PFSK-1 (cell line): ENCODE results near the gene TMEM131L.

ENCODE experiments used
- POLR2AphosphoS5 ChIP-seq: IDR thresholded peaks from 2 replicates; pipeline ENCODE4 v1.6.1; 2012; ENCODE audit warnings: low read depth, mild to moderate bottlenecking, control low read depth, low read length, moderate library complexity
- REST ChIP-seq, 2 experiments: IDR thresholded peaks; 2 replicates each; pipeline versions ENCODE4 v1.6.1 to v1.8.0; 2011 to 2012; ENCODE audit warnings: low read depth in 2 of 2, low read length in 2 of 2, control low read depth in 1 of 2, inconsistent platforms in 1 of 2, mild to moderate bottlenecking in 1 of 2, moderate library complexity in 1 of 2; ENCODE audit not compliant: insufficient read depth in 1 of 2
- TAF1 ChIP-seq: IDR thresholded peaks from 2 replicates; pipeline ENCODE4 v1.6.1; 2012; ENCODE audit warnings: low read length, control low read depth, borderline replicate concordance; ENCODE audit not compliant: insufficient read depth

- TF ChIP-seq POLR2AphosphoS5 (no peak), TAF1 (no peak), REST (IDR thresholded peaks at IDR 0.05; ENCODE audit: insufficient read depth in 1 of 2, low read depth in 2 of 2, low read length in 2 of 2) (no peak)
Observed at GRCh38 chr4:153646261-153646660, 180.1 kb downstream of the TMEM131L start.
